ENCODE data around the gene DCAF11. TPM values are rescaled to one million over a fixed set of nuclear protein-coding genes. Genes with fewer than 3 reads are reported as not detected.
A peak's percentile ranks its signal among the peaks of the same experiment; 100 is the strongest.

The DCAF11 gene
- total RNA-seq, 2 donors from 2014 or later: 54.1 to 69.8 TPM

GRCh38 chr14:24137529-24138395 lies 23.2 kb downstream of the DCAF11 start:
- H3K9me3 ChIP-seq: no peaks in the 10 kb centered on the region
- peaks cover 19% of the 10 kb centered on the region for H3K36me3 ChIP-seq
- H3K27ac ChIP-seq: peak overlapping the region in 1 of 2 donors; percentile 94
- H3K4me1 ChIP-seq: peaks cover 0 to 61% of the 10 kb centered on the region in 2 donors
- DNase-seq (ENCODE audit: low spot score): no peak
- H3K4me3 ChIP-seq: no peak overlapping the region
- no peak for TF ChIP-seq CTCF (IDR thresholded peaks at IDR 0.05)
- H3K27me3 ChIP-seq: no peaks in the 10 kb centered on the region

GRCh38 chr14:24138396-24139271 lies 24.1 kb downstream of the DCAF11 start:
- no peak for TF ChIP-seq CTCF (IDR thresholded peaks at IDR 0.05)
- Histone ChIP-seq H3K4me1 (peaks cover 0 to 57% of the 10 kb centered on the region in 2 donors), H3K4me3 (no peak overlapping the region), H3K27me3 (no peaks in the 10 kb centered on the region), H3K9me3 (no peaks in the 10 kb centered on the region), H3K27ac (peak overlapping the region in 1 of 2 donors; percentile 16), H3K36me3 (peaks cover 19% of the 10 kb centered on the region)
- no peak for DNase-seq (ENCODE audit: low spot score)

- Histone ChIP-seq H3K9me3 (no peaks in the 10 kb centered on the region), H3K27me3 (no peaks in the 10 kb centered on the region), H3K4me3 (no peak overlapping the region), H3K4me1 (peaks cover 0 to 57% of the 10 kb centered on the region in 2 donors), H3K27ac (no peak overlapping the region), H3K36me3 (peaks cover 19% of the 10 kb centered on the region)
- no peak for DNase-seq (ENCODE audit: low spot score)
- no peak for TF ChIP-seq CTCF (IDR thresholded peaks at IDR 0.05)
Measured at GRCh38 chr14:24139272-24139934, 24.8 kb downstream of the DCAF11 start.

GRCh38 chr14:24141097-24141880 lies 26.7 kb downstream of the DCAF11 start, which contains the start of gene EMC9:
Gene EMC9, minus strand, starts transcription at chr14:24141591. Its CDS starts 287 bp downstream, at chr14:24141304.
- H3K36me3 ChIP-seq: peaks cover 19% of the 10 kb centered on the region
- H3K4me1 ChIP-seq: peaks cover 0 to 62% of the 10 kb centered on the region in 2 donors
- no peaks in the 10 kb centered on the region for H3K9me3 ChIP-seq
- peak within 1 kb of the TSS; percentile 82 to 87 for H3K4me3 ChIP-seq
- H3K27me3 ChIP-seq: no peaks in the 10 kb centered on the region
- H3K27ac ChIP-seq: peak within 1 kb of the TSS; percentile 93 to 95
- peak; percentile 100 for DNase-seq (ENCODE audit: low spot score)
- TF ChIP-seq CTCF (IDR thresholded peaks at IDR 0.05): peak; percentile 45 to 66

GRCh38 chr14:24143511-24143910 lies 28.9 kb downstream of the DCAF11 start:
- no peak for DNase-seq (ENCODE audit: low spot score)
- no peak for TF ChIP-seq CTCF (IDR thresholded peaks at IDR 0.05)
- Histone ChIP-seq H3K36me3 (peaks cover 10% of the 10 kb centered on the region), H3K27me3 (no peaks in the 10 kb centered on the region), H3K9me3 (no peaks in the 10 kb centered on the region), H3K27ac (no peak overlapping the region), H3K4me1 (peaks cover 0 to 52% of the 10 kb centered on the region in 2 donors), H3K4me3 (no peak overlapping the region)
